Measurements from ENCODE around the gene LCN9.

DNA sequence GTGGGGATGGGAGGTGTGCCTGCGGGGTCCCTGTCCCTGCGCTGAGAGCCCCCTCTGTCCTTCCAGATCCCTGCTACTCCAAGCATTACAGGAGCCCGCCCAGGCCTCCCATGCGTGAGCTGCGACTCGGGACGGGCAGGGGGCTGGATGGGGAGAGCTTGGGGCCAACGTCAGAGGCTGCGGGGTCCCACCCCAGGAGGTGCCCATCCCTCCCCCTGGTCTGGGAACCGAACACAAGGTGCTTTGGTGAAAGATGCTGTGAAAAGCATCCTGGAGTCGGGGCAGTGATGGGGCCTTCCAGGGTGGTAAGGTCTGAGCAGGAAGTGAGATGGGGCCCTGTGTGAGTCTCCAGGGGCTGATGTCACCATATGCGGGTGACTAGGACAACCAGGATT is 2.7 kb downstream of the LCN9 start:
- TF ChIP-seq, protein P1, sequence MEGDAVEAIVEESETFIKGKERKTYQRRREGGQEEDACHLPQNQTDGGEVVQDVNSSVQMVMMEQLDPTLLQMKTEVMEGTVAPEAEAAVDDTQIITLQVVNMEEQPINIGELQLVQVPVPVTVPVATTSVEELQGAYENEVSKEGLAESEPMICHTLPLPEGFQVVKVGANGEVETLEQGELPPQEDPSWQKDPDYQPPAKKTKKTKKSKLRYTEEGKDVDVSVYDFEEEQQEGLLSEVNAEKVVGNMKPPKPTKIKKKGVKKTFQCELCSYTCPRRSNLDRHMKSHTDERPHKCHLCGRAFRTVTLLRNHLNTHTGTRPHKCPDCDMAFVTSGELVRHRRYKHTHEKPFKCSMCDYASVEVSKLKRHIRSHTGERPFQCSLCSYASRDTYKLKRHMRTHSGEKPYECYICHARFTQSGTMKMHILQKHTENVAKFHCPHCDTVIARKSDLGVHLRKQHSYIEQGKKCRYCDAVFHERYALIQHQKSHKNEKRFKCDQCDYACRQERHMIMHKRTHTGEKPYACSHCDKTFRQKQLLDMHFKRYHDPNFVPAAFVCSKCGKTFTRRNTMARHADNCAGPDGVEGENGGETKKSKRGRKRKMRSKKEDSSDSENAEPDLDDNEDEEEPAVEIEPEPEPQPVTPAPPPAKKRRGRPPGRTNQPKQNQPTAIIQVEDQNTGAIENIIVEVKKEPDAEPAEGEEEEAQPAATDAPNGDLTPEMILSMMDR (IDR thresholded peaks at IDR 0.05; ENCODE audit: insufficient read depth, low read length), result no peak
- TF ChIP-seq GABPA (IDR thresholded peaks at IDR 0.05; ENCODE audit: low read depth) (no peak), POLR2AphosphoS5 (IDR thresholded peaks at IDR 0.05; ENCODE audit: low read depth) (no peak)

Data from HL-60 (cell line).